Muscle layer of duodenum (tissue), 2 donors: ENCODE results near the gene TRAPPC11.
"Not testable (repeated sequence)": the region's sequence is repeated elsewhere in the genome, so short reads cannot be mapped to it uniquely, and the experiment has no call there.

Experiments
- H3K27ac ChIP-seq: one replicate; pipeline ENCODE4 v1.7.0; 2013; ENCODE audit warnings: mild to moderate bottlenecking, low read length
- H3K27me3 ChIP-seq: one replicate; pipeline ENCODE4 v1.7.0; 2013; ENCODE audit warnings: low read depth, mild to moderate bottlenecking, control low read depth, low read length
- H3K36me3 ChIP-seq, 2 donors: one replicate each; pipeline ENCODE4 v1.7.0; 2013; ENCODE audit warnings: low read length in 2 of 2, control low read depth in 1 of 2, mild to moderate bottlenecking in 1 of 2; ENCODE audit not compliant: insufficient read depth in 2 of 2, control insufficient read depth in 1 of 2
- H3K4me1 ChIP-seq, 2 donors: one replicate each; pipeline ENCODE4 v1.7.0; 2013; ENCODE audit warnings: low read length in 2 of 2, mild to moderate bottlenecking in 2 of 2, control low read depth in 1 of 2, moderate library complexity in 1 of 2; ENCODE audit not compliant: insufficient read depth in 2 of 2, control insufficient read depth in 1 of 2
- H3K4me3 ChIP-seq, 2 donors: one replicate each; pipeline ENCODE4 v1.7.0; 2013; ENCODE audit warnings: low read length in 2 of 2, low read depth in 1 of 2, mild to moderate bottlenecking in 1 of 2
- H3K9me3 ChIP-seq, 2 donors: one replicate each; pipeline ENCODE4 v1.7.0; 2013; ENCODE audit warnings: low read length in 2 of 2, control low read depth in 1 of 2, mild to moderate bottlenecking in 1 of 2; ENCODE audit not compliant: control insufficient read depth in 1 of 2
- donor health status: healthy.

The TRAPPC11 gene

DNA sequence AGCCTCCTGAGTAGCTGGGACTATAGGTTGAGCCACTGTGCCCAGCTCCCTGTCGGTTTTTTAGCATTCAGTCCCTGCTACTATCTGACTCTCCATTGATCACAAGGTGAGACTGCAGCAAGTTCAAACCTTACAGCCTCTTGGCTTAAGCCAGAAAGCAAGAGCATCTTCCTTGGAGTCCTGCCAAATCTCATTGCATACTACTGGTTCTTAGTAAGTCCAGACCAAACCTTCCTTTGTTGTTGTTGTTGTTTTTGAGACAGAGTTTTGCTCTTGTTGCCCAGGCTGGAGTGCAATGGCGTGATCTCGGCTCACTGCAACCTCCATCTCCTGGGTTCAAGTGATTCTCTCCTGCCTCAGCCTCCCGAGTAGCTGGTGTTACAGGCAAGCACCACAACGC lies 31.8 kb upstream of the TRAPPC11 start:
- H3K4me1 ChIP-seq, H3K27ac ChIP-seq, H3K36me3 ChIP-seq, H3K27me3 ChIP-seq, H3K4me3 ChIP-seq, H3K9me3 ChIP-seq: not testable (repeated sequence)

DNA sequence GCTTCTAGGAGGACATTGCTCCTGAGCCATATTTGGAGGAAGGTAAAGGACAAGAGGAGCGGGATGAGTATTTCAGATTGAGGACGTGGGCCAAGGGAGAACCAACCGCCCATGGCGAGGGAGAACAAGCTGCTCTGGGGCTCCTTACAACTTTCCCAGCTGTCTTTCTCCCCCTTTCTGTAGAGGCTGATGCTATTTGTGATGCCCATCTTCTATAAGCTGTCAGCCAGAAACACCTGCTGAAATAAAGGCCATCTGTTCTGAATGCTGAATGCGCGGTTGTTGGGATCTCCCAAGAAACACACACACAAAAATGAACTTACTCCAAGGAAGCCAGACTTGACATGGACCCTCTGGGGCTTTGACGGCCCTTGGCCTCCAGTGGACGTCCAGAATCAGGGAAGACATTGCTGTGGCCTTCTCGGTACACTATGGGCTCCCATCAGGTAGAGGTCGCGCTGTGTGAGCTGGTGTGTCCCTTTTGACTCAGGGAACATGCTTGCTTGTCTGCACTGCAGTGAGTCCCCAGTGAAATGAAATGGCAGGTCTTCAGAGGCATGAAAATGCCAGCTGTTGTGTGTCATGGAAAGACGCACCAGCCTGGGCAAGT lies 31.0 kb upstream of the TRAPPC11 start:
- no peaks in the 10 kb centered on the region for H3K4me1 ChIP-seq
- no peaks in the 10 kb centered on the region for H3K36me3 ChIP-seq
- no peak overlapping the region for H3K4me3 ChIP-seq
- no peak overlapping the region for H3K27ac ChIP-seq
- no peaks in the 10 kb centered on the region for H3K27me3 ChIP-seq
- no peaks in the 10 kb centered on the region for H3K9me3 ChIP-seq

DNA sequence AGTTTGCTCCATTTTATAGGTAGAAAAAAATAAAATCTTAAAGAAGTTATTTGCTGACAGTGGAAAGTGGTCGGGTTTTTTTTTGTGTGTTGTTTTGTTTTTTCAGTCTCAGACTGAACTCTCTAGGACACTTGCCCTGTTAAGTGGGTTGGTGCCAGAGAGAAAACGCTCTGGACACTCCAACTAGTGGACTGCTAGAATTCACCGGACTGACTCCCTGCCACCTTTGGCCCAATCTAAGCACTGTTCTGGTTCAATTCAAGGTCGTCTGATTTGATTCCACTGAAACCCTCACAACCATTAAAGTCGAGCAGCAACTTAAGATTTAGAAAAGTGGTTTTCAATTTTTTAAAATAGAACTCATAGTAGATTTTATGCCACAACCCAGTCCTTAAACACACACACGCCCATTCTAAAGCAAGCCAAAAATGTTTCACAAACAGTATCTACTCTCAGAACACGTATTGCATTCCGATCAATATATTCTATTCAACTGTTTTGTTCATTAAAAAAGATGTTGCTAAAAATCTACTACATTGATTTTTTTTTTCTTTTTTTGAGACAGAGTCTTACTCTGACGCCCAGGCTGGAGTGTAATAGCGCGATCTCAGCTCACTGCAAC lies 27.4 kb upstream of the TRAPPC11 start:
- H3K9me3 ChIP-seq, result no peaks in the 10 kb centered on the region
- no peaks in the 10 kb centered on the region for H3K27me3 ChIP-seq
- H3K36me3 ChIP-seq, result no peaks in the 10 kb centered on the region
- H3K27ac ChIP-seq, result no peak overlapping the region
- H3K4me3 ChIP-seq, result no peak overlapping the region
- no peaks in the 10 kb centered on the region for H3K4me1 ChIP-seq

DNA sequence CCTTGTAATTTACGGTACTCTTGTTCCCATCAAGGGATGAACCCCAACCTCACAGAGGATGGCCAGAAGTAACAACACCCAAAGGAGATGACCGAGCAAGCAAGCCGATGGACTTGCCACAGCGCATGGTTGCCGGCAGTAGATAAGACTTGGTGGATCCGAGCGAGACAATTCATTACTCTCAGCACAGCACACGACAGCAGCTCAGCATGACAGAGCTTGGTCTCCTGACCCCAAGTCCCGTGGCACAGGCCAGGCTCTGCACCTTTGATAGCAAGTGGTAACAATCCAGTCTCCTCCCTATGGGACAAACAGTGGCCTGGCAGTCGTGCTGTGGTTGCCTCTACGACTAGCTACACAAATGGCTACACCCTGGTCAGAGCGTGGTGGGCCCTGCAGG lies 26.4 kb upstream of the TRAPPC11 start:
- no peak overlapping the region for H3K4me3 ChIP-seq
- no peaks in the 10 kb centered on the region for H3K9me3 ChIP-seq
- H3K27ac ChIP-seq, result no peak overlapping the region
- H3K27me3 ChIP-seq, result no peaks in the 10 kb centered on the region
- H3K4me1 ChIP-seq, result no peaks in the 10 kb centered on the region
- H3K36me3 ChIP-seq, result no peaks in the 10 kb centered on the region

DNA sequence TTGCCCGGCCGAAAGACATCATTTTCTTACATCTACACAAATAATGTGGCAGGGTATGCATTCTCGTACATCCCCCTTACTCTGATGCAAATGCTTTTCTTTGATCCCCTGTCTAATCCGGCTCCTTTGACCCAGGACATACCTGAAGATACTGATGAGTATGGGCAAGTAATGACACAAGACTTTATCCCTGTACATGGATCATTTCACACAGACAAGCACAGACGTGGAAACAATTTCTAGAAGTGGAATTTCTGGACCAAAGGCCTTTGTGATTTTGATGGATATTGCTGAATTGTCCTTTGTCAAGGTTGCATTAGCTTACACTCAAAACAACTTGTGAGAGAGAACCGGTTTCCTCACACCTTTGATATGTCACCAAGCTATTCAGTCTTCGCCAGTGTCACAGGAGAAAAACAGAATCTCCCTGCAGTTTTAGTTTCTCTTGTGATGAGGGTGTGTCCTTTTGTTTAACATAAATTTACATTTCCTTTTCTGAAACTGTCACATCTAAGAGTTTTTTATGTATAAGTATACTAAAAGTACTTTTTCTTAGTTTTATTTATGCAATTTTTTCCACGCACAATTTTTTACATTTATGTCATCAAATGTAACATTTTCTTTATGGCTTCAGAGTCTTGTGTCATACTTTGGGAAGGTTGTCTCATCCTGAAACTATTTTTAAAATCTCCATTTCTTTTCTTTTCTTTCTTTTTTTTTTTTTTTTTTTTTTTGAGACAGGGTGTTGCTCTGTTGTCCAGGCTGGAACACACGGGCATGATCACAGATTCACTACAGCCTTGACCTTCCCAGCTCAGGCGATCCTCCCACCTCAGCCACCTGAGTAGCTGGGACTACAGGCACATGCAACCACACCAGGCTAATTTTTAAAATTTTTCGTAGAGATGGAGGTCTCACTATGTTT lies 25.4 kb upstream of the TRAPPC11 start:
- H3K27ac ChIP-seq, result no peak overlapping the region
- no peak overlapping the region for H3K4me3 ChIP-seq
- H3K9me3 ChIP-seq, result no peaks in the 10 kb centered on the region
- H3K27me3 ChIP-seq, result no peaks in the 10 kb centered on the region
- no peaks in the 10 kb centered on the region for H3K4me1 ChIP-seq
- no peaks in the 10 kb centered on the region for H3K36me3 ChIP-seq

DNA sequence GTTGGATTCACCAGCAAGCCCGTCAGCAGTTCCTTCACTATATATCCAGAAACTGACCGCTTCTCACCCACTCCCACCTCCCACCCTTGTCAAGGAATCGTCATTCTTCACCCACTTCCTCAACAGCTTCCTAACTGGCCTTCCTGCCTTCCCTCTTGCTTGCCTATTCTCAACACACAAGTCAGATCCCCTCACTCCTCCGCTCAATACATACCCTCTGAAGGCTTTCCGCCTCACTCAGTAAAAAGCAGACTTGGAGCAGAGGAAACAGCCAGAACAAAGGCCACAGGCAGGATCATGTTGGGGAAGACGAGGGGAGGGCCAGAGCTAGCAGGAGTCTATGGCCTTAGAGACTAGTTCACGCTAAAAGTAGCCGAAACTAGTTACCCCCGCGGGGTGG lies 23.8 kb upstream of the TRAPPC11 start:
- Histone ChIP-seq H3K27me3 (no peaks in the 10 kb centered on the region), H3K4me3 (no peak overlapping the region)

DNA sequence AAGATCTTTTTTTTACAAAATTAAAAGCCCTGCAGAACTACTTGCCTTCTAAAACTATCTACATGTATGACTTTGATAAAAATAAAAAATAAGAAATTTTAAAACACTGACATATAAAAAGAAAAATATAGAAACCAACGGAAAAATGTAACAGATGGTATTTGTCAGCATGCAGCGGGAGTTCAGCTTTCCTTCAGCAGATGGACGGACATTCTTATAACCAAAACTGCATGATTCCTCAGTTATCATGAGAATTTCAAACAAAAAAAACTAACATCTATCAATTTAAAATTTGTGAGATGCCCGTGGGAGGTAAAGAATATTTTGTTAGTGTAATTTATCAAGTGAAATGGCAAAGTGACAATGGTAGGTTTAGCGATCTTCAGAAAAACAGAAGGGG lies 23.4 kb upstream of the TRAPPC11 start:
- H3K4me3 ChIP-seq, result no peak overlapping the region
- no peaks in the 10 kb centered on the region for H3K9me3 ChIP-seq
- no peaks in the 10 kb centered on the region for H3K4me1 ChIP-seq
- no peaks in the 10 kb centered on the region for H3K36me3 ChIP-seq
- H3K27ac ChIP-seq, result no peak overlapping the region
- H3K27me3 ChIP-seq, result no peaks in the 10 kb centered on the region

More for the DNA sequence above, 23.8 kb upstream of the TRAPPC11 start:
- Histone ChIP-seq H3K27ac (no peak overlapping the region), H3K9me3 (no peaks in the 10 kb centered on the region), H3K36me3 (no peaks in the 10 kb centered on the region), H3K4me1 (no peaks in the 10 kb centered on the region)

DNA sequence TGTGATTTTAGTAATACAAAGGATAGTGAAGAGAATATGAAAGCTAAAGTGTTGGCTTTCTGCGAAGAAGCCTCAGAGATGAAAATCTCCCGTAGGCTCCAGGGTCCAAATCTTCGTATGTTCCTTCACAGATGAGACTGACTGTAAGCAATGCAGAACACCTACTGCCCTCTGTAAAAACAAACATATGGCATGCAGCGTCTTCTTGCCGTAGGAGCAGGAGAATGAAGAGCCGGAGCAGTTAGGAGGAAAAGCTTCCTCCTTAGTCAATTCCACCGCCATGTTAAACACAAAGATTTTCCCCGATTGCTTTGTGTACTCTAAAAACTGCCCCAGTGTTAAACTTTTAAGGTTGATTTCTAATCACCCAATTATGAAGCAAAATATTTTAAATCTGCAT lies 22.6 kb upstream of the TRAPPC11 start:
- H3K4me1 ChIP-seq, result no peaks in the 10 kb centered on the region
- H3K27ac ChIP-seq, result no peak overlapping the region
- H3K9me3 ChIP-seq, result no peaks in the 10 kb centered on the region
- H3K36me3 ChIP-seq, result no peaks in the 10 kb centered on the region
- no peak overlapping the region for H3K4me3 ChIP-seq
- H3K27me3 ChIP-seq, result no peaks in the 10 kb centered on the region

DNA sequence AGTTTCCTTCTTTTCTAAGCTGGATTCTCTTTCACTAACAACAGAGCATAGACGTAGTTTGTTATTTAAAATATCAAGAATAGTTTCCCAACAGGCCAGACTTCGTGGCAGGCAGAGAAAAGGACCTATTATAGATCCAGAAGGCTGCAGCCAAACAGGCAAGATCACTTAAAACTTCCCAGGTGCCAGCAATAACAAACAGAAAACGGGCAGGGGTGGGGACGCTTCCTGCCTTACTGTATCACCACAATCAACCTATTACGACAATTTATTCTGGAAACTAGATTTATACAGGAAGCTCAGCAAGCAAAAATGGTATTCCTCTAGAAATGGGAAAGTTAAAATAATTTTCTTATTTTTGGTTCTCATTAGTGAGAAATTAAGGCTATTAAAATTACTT lies 22.2 kb upstream of the TRAPPC11 start:
- no peaks in the 10 kb centered on the region for H3K27me3 ChIP-seq
- H3K9me3 ChIP-seq, result no peaks in the 10 kb centered on the region
- H3K27ac ChIP-seq, result no peak overlapping the region
- no peaks in the 10 kb centered on the region for H3K4me1 ChIP-seq
- H3K36me3 ChIP-seq, result no peaks in the 10 kb centered on the region
- no peak overlapping the region for H3K4me3 ChIP-seq

DNA sequence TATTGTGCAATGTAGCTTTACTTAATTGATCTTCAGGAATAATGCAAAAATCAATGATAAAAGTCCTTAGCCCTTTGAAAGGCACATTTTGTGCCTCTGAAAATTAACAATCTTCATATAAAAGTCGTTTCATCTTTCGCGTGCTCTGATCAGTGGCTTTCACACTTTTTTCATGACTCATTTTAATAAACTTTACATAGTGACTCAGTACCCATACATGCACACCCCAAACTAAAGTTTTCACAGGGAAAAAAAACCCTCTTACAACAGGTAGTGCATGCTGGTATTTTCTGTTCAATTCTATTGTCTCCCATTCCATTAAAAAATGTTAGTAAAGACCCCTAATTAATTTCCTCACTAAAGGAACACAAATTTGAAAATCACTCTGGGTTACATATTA lies 21.6 kb upstream of the TRAPPC11 start:
- no peaks in the 10 kb centered on the region for H3K4me1 ChIP-seq
- H3K36me3 ChIP-seq, result peaks cover 0 to 2% of the 10 kb centered on the region in 2 donors
- H3K27ac ChIP-seq, result no peak overlapping the region
- no peaks in the 10 kb centered on the region for H3K27me3 ChIP-seq
- H3K4me3 ChIP-seq, result no peak overlapping the region
- H3K9me3 ChIP-seq, result no peaks in the 10 kb centered on the region

DNA sequence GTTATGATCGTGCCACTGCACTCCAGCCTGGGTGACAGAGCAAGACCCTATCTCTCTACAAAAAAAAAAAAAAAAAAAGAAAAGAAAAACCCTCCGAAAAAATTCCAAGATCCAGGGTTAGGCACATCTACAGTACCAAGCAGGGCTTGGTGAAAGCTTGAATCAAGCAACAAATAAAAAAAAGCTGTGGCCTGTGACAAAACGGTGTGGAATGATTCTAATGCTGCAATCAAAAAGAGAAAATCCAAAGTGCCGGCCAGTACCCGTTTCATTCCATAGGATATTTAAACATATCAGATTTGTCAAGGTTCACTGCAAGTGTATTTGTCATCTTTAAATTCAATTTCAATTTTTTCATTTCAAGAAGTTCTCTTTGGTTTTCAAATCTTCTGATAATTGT lies 20.7 kb upstream of the TRAPPC11 start:
- Histone ChIP-seq H3K27ac (no peak overlapping the region), H3K4me1 (no peaks in the 10 kb centered on the region)

More for the DNA sequence above, 20.7 kb upstream of the TRAPPC11 start:
- Histone ChIP-seq H3K36me3 (peaks cover 0 to 4% of the 10 kb centered on the region in 2 donors), H3K9me3 (no peaks in the 10 kb centered on the region), H3K27me3 (no peaks in the 10 kb centered on the region), H3K4me3 (no peak overlapping the region)
